AG04450 (cell line): ENCODE results near the gene MCM3AP. TPM values are rescaled to one million over a fixed set of nuclear protein-coding genes. Genes with fewer than 3 reads are reported as not detected.

Experiments
- CTCF ChIA-PET: fragments of 300-600, 350-600 bp; formaldehyde crosslinking; extraction: SDS; loops from one replicate; lab custom pipeline; 2022; ENCODE audit warnings: antibody characterized with exemption, inconsistent platforms; lab: Charles Lee
- POLR2A ChIA-PET: fragments of 350-600 bp; formaldehyde crosslinking; extraction: SDS; loops from one replicate; lab custom pipeline; 2021; ENCODE audit warnings: antibody characterized with exemption, inconsistent platforms; lab: Yijun Ruan, JAX
- DNase-seq: peaks from one replicate; pipeline ENCODE4 v3.0.0-alpha.2; 2011; ENCODE audit warnings: low read depth, low spot score
- H3K27ac ChIP-seq: one replicate; pipeline ENCODE4 v1.5.1; 2012; ENCODE audit warnings: low read depth, low read length, control low read depth
- H3K27me3 ChIP-seq: one replicate; pipeline ENCODE4 v1.6.0; 2012; ENCODE audit warnings: low read length; ENCODE audit not compliant: control insufficient read depth, insufficient read depth
- H3K4me3 ChIP-seq: 2 replicates; pipeline ENCODE4 v1.5.1; 2011; ENCODE audit warnings: mild to moderate bottlenecking, low read depth, low read length, control low read depth
- H3K9me3 ChIP-seq: 2 replicates; pipeline ENCODE4 v1.5.1; 2012; ENCODE audit warnings: low read length; ENCODE audit not compliant: control insufficient read depth, insufficient read depth
- polyA plus RNA-seq: library from polyadenylated mRNA; depleted of rRNA; stranded (reverse); fragments of >200 nt; gene quantifications from 2 replicates; pipeline ENCODE4 v1.2.3, GENCODE V29; 2011
- TF ChIP-seq, protein P1 (sequence below): IDR thresholded peaks from 2 replicates; pipeline ENCODE4 v1.5.1; 2011; ENCODE audit warnings: low read depth, low read length, control low read depth, inconsistent platforms

Gene MCM3AP
- polyA plus RNA-seq, 1 experiment, result 43.7 TPM

DNA sequence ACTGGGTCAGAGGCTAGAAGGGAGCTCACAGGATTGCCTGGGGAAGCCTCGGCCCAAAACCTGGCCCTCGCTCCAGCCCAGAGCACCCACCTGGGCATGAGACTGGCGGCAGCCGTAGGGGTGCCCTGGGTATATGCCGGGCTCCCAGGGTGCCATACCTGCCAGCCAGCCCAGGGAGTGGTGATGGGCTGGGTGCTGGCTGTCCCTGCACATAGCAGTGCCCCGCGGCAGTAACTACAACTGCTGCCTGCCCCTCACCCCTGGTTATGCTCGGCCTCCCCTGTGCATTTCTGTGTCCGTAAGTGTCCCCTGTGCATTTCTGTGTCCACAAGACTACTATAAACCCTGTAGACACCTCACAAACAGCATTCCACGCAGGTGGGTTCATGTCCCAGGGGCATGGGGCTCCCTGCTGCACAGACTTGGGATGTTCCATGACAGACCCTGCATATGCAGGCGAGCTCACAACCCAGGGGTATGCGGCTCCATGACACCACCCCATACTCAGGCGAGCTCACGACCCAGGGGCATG, 95.4 kb downstream of the MCM3AP start:
- CTCF ChIA-PET, result interaction anchor here (0.5 to 1.7 kb wide), 3 partner anchors 37 to 217 kb away, joined by 3 to 5 read pairs (median 3); no protein-coding TSS in a partner anchor
- Histone ChIP-seq H3K27me3 (no peaks in the 10 kb centered on the region), H3K27ac (no peak overlapping the region), H3K4me3 (no peak overlapping the region), H3K9me3 (no peaks in the 10 kb centered on the region; the same call in 1 of the 2 replicates)
- POLR2A ChIA-PET, result no interaction called here
- DNase-seq, result no peak
- TF ChIP-seq, protein P1, sequence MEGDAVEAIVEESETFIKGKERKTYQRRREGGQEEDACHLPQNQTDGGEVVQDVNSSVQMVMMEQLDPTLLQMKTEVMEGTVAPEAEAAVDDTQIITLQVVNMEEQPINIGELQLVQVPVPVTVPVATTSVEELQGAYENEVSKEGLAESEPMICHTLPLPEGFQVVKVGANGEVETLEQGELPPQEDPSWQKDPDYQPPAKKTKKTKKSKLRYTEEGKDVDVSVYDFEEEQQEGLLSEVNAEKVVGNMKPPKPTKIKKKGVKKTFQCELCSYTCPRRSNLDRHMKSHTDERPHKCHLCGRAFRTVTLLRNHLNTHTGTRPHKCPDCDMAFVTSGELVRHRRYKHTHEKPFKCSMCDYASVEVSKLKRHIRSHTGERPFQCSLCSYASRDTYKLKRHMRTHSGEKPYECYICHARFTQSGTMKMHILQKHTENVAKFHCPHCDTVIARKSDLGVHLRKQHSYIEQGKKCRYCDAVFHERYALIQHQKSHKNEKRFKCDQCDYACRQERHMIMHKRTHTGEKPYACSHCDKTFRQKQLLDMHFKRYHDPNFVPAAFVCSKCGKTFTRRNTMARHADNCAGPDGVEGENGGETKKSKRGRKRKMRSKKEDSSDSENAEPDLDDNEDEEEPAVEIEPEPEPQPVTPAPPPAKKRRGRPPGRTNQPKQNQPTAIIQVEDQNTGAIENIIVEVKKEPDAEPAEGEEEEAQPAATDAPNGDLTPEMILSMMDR, result no peak

DNA sequence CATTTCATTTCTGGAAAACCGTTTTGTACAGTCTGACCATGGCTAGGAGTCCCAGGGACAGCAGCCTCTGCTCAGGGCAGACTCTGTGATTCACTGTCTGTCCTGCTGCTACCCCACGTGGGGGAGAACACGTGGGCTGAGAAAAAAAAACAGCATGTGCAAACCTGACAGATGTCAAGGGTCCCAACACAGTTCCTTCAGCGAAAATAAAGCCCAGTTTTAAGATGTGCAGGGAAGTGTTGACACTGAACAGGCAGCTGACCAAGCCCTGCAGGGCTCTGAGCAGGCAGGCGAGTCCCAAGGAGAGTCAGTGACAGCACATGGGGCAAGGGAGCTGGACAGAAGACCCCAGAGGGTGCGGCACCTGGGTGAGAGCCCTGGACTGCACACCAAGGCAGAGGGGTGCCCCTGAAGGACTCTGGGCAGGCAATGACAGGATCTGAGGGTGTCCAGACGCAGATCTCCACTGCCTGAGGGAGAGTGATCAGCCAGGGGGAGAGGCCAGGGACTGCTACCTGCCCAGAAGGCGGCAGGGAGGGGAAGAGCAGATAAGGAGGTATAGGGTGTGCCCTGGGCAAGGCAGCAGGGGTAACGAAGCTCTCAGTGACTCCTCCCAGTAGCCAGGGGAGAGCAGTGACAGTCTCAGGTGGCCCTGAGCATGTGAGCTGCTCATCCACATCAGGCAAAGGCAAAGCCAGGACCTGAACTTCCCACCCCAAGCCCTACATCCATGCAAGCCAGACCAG, 96.0 kb downstream of the MCM3AP start:
- TF ChIP-seq, protein P1, result no peak
- CTCF ChIA-PET, result interaction anchor here (0.5 kb wide), 1 partner anchor 217 kb away, joined by 3 read pairs; no protein-coding TSS in a partner anchor
- H3K27ac ChIP-seq, result no peak overlapping the region

DNA sequence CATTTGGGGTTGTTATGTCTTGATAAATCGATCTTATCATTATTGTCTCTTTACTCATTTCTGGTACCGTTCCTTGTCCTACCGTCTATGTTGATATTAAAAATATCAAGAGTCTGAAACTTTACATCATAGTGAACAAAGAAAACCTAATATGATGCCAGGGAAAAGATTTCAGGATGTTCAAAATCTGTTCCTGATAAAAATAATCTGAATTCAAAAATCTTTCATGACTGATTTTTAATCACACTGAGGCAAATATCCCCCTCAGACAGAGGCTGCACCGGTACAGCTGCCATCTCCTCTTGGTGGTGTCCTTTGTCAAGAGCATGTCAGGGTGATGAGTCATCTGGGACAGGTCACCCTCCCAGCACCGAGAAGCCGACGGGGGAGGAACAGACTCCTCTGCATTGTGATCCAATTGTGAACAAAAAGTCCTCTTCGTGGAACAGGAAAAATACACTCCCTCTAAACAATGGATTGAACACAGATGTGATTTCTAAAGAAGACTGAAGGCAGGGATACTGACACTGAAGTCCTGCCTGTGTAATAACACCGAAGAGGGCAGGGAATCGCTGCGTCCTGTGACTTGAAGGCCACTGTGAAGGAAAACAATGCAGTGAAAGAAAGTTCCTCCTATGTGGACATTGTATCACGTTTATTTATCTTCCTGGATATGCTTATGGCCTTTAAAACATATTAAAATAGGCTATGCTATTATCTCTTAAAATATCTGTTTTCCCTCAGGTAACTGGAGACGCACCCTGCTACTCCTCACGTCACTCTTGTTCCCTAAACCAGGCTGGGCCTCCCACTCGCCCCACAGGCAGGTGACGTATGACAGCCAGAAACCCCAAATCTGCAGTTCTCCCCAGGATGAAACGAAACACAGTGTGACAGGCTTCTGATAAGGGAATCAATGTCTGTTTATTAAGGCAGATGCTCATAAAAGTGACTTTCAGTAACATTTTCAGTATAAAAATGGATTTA, 96.9 kb downstream of the MCM3AP start:
- ChIA-PET CTCF (no interaction called here), POLR2A (no interaction called here)
- Histone ChIP-seq H3K9me3 (no peaks in the 10 kb centered on the region; the same call in 1 of the 2 replicates), H3K27me3 (no peaks in the 10 kb centered on the region), H3K27ac (no peak overlapping the region), H3K4me3 (no peak overlapping the region)
- TF ChIP-seq, protein P1, result no peak
- no peak for DNase-seq

More for the DNA sequence above, 96.0 kb downstream of the MCM3AP start:
- Histone ChIP-seq H3K27me3 (no peaks in the 10 kb centered on the region), H3K4me3 (no peak overlapping the region), H3K9me3 (no peaks in the 10 kb centered on the region; the same call in 1 of the 2 replicates)
- no peak for DNase-seq
- POLR2A ChIA-PET, result no interaction called here

DNA sequence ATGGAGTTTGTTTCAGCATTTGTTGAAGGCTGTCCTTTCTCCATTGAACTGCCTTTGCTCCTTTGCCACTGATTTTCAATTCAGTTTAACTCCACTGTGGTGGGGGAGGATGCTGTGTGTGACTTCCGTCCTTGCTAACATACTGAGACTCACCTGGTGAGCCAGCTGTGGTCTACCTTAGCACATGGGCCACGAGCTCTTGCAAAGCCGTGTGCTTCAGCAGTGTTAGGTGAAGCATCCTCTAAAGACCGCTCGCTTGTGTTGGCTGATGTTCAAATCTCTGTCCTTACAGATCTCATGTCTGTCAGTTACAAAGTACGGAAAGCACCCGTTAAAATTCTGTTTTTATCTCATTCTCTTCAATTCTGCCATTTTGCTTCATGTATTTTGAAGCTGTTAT, 97.6 kb downstream of the MCM3AP start:
- ChIA-PET POLR2A (no interaction called here), CTCF (no interaction called here)
- TF ChIP-seq, protein P1, result no peak
- DNase-seq, result no peak
- H3K27me3 ChIP-seq, result no peaks in the 10 kb centered on the region
- H3K4me3 ChIP-seq, result no peak overlapping the region
- H3K27ac ChIP-seq, result no peak overlapping the region
- no peaks in the 10 kb centered on the region; the same call in 1 of the 2 replicates for H3K9me3 ChIP-seq
